Dendritic cell treated with granulocyte-macrophage colony-stimulating factor and Interleukin-4, amounts not matched to agents 40 ng/mL and 50 ng/mL, for 4 days (primary cell): ENCODE results near the gene ZFP3.
"Not testable (repeated sequence)": the region's sequence is repeated elsewhere in the genome, so short reads cannot be mapped to it uniquely, and the experiment has no call there.

Experiments used
- H3K27ac Mint-ChIP-seq: one replicate; pipeline ENCODE4 v1.8.0; 2022; ENCODE audit warnings: mild to moderate bottlenecking, mixed read lengths
- H3K27me3 Mint-ChIP-seq: one replicate; pipeline ENCODE4 v1.8.0; 2022; ENCODE audit warnings: mild to moderate bottlenecking, mixed read lengths
- H3K36me3 Mint-ChIP-seq: one replicate; pipeline ENCODE4 v1.8.0; 2022; ENCODE audit warnings: low read depth, mixed read lengths
- H3K4me1 Mint-ChIP-seq: one replicate; pipeline ENCODE4 v1.8.0; 2022; ENCODE audit warnings: low read depth, mixed read lengths
- H3K4me3 Mint-ChIP-seq: one replicate; pipeline ENCODE4 v1.8.0; 2022; ENCODE audit warnings: mild to moderate bottlenecking, moderate library complexity, mixed read lengths
- H3K9me3 Mint-ChIP-seq: one replicate; pipeline ENCODE4 v1.8.0; 2022; ENCODE audit warnings: mixed read lengths
- intact Hi-C: fragments of 100-400 bp; cut with micrococcal nuclease; formaldehyde crosslinking; loops from one replicate; pipeline ENCODE4 v1.15.0; 2022

ZFP3 gene

DNA sequence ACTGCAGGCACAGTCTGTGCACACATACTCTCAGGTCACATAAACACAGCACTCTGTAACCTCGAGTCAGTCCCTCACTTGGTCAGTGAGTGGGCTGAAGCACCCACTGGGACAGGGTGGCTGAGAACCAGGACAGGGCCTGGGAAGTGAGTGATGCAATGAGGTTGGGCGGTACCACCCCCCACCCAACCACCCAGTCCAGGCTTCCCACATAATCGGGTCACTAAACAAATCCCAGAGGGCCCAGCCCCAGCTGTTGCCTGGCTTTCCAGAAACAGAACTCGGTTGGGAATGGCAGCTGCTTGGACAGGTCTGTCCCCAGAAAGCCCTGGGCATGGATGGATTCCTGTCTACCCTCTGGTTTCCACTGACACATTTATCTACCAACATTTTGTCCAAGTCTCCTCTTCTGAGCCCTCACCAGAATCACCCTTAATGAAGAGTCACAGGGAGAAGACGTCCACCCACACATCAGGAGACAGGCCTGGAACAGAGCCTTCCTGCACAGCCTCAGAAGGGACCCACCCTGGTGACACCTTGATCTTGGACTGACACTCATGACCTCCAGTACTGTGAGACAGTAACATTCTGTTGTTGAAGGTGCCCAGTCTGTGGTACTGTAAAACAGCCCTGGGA lies 46.0 kb downstream of the ZFP3 start:
- peaks cover 56% of the 10 kb centered on the region for H3K27me3 Mint-ChIP-seq
- H3K36me3 Mint-ChIP-seq, H3K4me1 Mint-ChIP-seq, H3K9me3 Mint-ChIP-seq, H3K27ac Mint-ChIP-seq, intact Hi-C loops, H3K4me3 Mint-ChIP-seq: not testable (repeated sequence)

DNA sequence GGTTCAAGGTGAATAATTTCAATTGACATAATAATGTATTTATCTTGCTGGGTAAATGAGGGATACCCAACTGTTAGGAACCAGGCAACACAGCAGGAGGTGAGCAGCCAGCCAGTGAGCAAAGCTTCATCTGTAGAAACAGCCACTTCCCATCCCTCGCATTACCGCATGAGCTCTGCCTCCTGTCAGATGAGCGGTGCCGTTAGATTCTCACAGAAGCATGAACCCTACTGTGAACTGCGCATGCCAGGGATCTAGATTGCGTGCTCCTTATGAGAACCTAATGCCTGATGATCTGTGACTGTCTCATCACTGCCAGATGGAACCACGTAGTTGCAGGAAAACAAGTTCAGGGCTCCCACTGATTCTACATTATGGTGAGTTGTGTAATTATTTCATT lies 46.6 kb downstream of the ZFP3 start:
- H3K4me1 Mint-ChIP-seq, intact Hi-C loops, H3K9me3 Mint-ChIP-seq, H3K36me3 Mint-ChIP-seq, H3K27ac Mint-ChIP-seq, H3K4me3 Mint-ChIP-seq: not testable (repeated sequence)
- H3K27me3 Mint-ChIP-seq = peaks cover 52% of the 10 kb centered on the region

DNA sequence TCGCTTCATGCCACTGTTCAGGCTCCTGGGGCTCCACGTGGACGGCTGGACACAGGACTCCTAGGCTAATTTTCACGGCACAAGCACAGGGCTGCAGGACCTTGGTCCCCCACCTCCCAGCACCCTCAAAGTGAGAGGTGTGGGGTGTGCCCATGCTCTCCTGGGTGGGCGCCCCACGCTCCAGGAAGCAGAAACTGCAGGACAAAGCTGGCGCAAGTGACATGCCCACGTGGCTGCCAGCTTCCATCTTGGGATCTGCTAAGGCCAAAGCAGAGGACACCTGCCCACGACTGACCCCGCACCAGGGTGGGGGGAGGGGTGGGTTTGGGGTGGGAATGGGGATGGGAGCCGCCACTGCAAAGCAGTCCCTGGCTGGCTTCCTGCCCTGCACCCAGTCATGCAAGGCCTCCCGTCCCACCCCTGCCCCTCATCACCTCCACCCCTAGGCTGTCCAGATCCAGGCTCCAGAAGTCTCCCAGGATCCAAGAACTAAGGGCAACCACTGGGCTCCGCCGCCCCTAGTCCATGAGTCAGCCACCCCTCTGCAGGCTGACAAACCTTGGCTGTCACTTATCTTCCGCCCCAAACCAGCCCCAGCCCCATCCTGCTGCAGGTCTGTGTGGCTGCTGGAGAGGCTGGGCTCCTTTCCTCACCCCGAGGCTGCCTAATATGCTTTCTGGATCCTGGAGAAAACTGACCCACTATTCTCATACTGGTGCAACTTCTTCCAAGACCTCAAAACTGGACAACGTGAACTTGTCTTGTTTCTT lies 48.6 kb downstream of the ZFP3 start:
- H3K27me3 Mint-ChIP-seq = peaks cover 37% of the 10 kb centered on the region
- intact Hi-C loops = no loop called here
- no peaks in the 10 kb centered on the region for H3K9me3 Mint-ChIP-seq
- H3K27ac Mint-ChIP-seq = no peak overlapping the region
- H3K4me3 Mint-ChIP-seq = no peak overlapping the region
- H3K4me1 Mint-ChIP-seq = no peaks in the 10 kb centered on the region
- no peaks in the 10 kb centered on the region for H3K36me3 Mint-ChIP-seq

DNA sequence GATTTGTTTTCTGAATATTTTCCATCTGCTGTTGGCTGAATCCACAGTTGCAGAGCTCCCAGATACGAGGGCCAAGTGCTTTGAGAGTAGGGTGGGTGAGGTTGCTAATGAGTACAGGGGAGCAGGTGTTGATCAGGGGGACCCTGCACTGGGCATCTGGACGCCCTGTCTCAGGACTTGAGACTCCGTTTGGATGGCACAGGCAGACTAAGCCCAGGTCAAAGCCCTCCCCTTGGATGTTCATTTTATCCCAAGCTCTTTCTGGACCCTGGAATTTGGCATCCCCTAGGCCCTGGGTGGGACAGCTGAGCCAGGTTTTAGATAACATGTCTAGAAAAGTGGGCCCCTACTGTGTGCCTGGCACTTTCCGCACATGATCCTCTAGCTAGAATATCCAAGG lies 49.6 kb downstream of the ZFP3 start:
- Mint-ChIP-seq H3K36me3 (no peaks in the 10 kb centered on the region), H3K9me3 (no peaks in the 10 kb centered on the region), H3K4me3 (no peak overlapping the region), H3K27me3 (peaks cover 32% of the 10 kb centered on the region), H3K4me1 (no peaks in the 10 kb centered on the region), H3K27ac (no peak overlapping the region)
- intact Hi-C loops = no loop called here

DNA sequence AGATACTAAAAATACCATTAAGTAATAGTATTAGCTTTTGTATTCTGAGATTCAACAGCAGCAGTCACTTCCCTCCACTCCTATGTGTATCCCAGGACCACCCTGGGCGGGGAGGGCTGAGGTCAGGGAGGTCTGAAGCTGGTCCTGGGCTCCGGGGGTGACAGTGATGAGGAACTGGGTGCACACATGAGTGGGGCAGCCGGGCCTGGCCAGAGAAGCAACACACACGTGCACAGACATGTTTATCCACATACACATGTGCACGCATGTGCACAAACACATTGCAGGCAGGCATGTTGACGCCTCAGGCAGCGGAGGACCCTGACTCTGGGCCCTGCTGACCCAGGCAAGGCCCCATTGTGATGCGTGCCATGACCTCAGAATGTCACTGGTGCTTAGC lies 50.1 kb downstream of the ZFP3 start:
- H3K27ac Mint-ChIP-seq, H3K9me3 Mint-ChIP-seq, intact Hi-C loops, H3K4me3 Mint-ChIP-seq, H3K4me1 Mint-ChIP-seq, H3K36me3 Mint-ChIP-seq: not testable (repeated sequence)
- H3K27me3 Mint-ChIP-seq = peaks cover 29% of the 10 kb centered on the region

DNA sequence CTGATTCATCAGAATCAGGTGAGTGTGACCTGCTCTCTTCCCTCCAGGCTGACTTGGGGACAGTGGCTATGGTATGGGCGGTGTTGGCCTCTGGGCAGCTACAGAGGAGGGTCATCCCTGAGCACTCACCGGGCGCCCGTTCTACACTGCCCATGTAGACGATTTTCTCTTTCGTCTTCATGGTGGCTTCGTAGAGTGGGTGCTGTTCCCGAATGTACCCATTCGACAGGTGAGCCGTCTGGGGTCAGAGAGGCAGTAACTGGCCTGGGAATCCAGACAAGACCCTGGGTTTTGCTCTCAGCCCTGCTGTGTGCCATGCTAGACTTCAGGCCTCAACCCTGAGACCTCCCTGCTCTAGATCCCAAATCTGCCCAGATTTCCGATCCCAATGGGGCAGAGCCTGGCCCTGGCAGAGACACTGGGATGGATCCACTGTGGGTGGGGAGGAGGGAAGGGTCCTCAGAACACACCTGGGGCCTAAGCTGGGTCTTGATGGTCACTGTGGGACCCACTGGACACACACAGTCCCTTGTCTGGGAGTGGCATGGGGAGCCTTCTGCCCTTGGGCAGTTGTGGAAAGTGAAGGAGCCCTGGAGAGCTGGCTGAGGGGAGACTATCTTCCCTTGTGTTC lies 50.8 kb downstream of the ZFP3 start:
- no peak overlapping the region for H3K4me3 Mint-ChIP-seq
- H3K27ac Mint-ChIP-seq = no peak overlapping the region
- intact Hi-C loops = no loop called here

DNA sequence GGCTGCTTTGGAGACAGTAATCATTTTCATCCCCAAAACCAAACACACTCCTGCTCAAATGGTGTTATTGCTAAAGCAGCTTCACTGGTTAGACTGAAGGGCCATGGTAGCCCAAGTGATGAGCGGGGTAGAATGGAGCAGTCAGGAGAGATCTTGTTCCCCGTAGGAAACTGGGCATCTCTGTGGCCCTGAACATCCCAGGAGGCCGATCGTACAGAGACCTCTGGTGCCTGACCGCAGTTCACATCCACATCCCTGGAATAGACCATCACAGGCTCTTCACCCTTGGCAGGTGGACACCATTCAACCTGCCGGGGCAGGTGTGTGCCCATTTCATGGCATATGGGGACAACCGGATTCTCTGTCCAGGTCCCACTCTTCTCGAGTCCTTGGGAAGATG lies 51.5 kb downstream of the ZFP3 start:
- H3K4me1 Mint-ChIP-seq, intact Hi-C loops, H3K4me3 Mint-ChIP-seq, H3K9me3 Mint-ChIP-seq, H3K36me3 Mint-ChIP-seq, H3K27ac Mint-ChIP-seq: not testable (repeated sequence)
- peaks cover 17% of the 10 kb centered on the region for H3K27me3 Mint-ChIP-seq

More for the DNA sequence above, 50.8 kb downstream of the ZFP3 start:
- H3K36me3 Mint-ChIP-seq = no peaks in the 10 kb centered on the region
- peaks cover 23% of the 10 kb centered on the region for H3K27me3 Mint-ChIP-seq
- H3K9me3 Mint-ChIP-seq = no peaks in the 10 kb centered on the region
- no peaks in the 10 kb centered on the region for H3K4me1 Mint-ChIP-seq

DNA sequence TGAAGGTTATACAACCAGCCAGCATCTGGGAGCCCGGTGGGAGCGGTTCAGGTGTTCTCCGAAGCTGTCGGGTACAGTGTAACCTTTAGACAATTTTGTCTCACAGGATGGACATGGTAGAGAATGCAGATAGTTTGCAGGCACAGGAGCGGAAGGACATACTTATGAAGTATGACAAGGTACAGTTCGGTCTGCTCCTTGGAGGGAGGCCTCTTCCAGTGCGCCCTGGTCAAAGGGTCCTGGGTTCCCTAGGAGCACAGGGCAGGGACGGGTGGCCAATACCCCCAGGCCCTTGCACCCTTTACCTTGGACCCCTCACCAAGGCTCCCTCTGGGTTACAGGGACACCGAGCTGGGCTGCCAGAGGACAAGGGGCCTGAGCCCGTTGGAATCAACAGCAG lies 52.0 kb downstream of the ZFP3 start:
- H3K9me3 Mint-ChIP-seq, H3K27ac Mint-ChIP-seq, H3K4me1 Mint-ChIP-seq, H3K36me3 Mint-ChIP-seq, H3K4me3 Mint-ChIP-seq, intact Hi-C loops: not testable (repeated sequence)
- peaks cover 16% of the 10 kb centered on the region for H3K27me3 Mint-ChIP-seq

DNA sequence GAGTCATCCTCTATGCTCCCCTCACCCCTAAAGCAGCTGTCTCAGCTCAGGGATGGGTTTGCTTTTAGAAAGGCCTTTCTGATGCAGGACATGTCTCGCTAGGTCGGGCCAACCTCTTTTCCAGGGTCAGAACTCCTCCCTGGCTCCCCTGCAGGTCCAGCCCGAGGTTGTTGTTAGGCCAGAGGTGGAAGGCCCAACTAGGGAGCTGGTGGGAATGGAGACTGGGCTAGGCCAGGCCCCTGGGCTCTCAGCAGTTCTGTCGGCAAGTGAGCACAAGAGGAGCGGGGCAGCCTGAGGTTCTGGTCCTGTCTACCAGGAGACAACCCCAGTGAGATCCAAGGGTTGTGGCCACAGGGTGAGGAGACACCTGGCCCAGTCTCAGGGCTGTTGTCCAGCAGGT lies 52.4 kb downstream of the ZFP3 start:
- H3K9me3 Mint-ChIP-seq, H3K36me3 Mint-ChIP-seq, H3K4me1 Mint-ChIP-seq, H3K27ac Mint-ChIP-seq, H3K4me3 Mint-ChIP-seq, intact Hi-C loops: not testable (repeated sequence)
- H3K27me3 Mint-ChIP-seq = peaks cover 16% of the 10 kb centered on the region

DNA sequence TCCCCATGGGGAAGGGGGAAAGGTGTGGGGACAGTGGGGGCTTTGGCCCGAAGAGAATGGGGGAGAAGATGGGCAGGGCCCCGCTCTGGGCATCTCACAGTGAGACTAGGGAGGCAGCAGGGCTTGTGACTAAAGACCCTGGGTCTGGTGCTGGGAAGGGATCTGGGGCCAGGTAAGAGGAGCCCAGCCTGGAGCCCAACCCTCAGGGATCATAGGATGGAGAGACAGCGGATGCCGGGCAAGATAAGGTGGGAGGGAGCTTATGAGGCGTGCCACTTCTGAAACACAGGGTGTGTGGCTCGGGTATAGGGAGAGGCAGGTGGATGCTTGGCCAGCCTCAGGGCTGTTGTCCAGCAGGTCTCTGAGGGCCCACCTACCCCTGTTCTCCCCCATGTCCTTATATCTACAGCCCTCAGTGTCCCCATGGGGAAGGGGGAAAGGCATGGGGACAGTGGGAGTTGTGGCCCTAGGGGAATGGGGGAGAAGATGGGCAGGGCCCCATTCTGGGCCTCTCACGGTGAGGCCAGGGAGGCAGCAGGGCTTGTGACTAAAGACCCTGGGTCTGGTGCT lies 53.0 kb downstream of the ZFP3 start:
- intact Hi-C loops = no loop called here
- H3K9me3 Mint-ChIP-seq = no peaks in the 10 kb centered on the region
- H3K27me3 Mint-ChIP-seq = peaks cover 19% of the 10 kb centered on the region
- no peaks in the 10 kb centered on the region for H3K36me3 Mint-ChIP-seq
- H3K27ac Mint-ChIP-seq = no peak overlapping the region
- H3K4me3 Mint-ChIP-seq = no peak overlapping the region
- no peaks in the 10 kb centered on the region for H3K4me1 Mint-ChIP-seq

DNA sequence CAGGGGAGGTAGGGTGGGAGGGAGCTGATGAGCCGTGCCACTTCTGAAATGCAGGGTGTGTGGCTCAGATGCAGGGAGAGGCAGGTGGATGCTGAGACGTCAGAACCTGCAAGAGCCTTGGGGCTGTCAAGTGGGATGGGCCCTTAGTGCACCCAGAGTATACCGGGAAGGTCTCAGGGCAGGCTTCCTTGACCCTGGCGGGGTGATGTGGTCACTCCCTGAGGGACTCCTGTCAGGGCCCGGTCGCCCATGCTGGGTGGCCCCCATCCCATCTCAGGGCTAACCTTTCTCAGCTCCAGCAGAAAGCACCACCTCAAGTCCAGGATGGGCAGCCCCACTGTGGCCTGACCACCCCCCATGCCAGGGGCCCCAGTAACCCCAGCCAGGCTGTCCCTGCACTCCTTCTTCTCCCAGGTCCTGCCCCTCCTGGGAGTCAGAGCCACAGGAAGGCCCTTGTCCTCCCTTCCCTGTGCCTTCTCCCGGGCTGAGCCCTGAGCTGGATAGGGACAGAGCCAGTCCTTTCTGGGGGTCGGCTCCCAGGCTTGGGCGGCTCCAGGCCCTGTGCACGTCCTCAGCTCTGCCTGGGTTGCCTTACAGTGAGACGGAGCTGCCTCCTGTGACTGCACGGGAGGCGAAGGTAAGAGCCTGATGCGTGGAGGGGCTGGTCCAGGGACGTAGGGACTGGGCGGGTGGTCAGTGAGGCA lies 53.7 kb downstream of the ZFP3 start:
- H3K9me3 Mint-ChIP-seq, H3K27ac Mint-ChIP-seq, H3K4me3 Mint-ChIP-seq, intact Hi-C loops, H3K36me3 Mint-ChIP-seq, H3K4me1 Mint-ChIP-seq: not testable (repeated sequence)
- peaks cover 20% of the 10 kb centered on the region for H3K27me3 Mint-ChIP-seq

DNA sequence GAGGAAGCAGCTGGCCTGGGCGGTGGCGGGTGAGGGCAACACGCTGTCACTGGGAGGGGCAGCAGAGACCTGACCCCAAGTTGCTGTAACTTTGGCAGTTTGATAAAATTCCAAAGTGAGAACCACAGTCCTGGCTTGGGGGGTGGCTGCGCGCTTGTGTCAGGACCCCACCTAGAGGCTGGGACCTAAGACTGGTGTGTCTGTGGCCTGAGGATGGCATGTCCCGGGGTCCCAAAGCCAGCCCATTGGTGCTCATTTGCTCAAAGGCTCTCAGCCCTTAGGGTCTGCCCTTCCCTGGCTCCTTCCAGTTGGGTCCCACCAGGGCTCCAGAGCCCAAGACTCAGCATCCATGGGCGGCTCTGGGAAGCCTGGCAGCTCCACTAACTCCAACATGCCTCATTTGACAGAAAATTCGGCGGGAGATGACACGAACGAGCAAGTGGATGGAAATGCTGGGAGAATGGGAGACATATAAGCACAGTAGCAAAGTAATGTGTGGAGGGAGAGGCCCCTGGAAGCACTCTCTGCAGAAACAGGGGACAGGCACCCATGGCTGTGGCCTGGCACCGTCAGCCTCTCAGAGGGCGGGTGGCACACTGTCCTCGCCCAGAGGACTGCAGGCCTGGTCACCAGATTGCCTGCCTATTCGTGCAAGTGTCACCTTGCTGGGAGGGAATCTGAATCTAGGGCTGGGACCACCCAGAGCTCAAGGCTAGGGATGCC lies 54.4 kb downstream of the ZFP3 start:
- H3K36me3 Mint-ChIP-seq, H3K4me1 Mint-ChIP-seq, H3K4me3 Mint-ChIP-seq, H3K9me3 Mint-ChIP-seq, intact Hi-C loops, H3K27ac Mint-ChIP-seq: not testable (repeated sequence)
- H3K27me3 Mint-ChIP-seq = peaks cover 18% of the 10 kb centered on the region

DNA sequence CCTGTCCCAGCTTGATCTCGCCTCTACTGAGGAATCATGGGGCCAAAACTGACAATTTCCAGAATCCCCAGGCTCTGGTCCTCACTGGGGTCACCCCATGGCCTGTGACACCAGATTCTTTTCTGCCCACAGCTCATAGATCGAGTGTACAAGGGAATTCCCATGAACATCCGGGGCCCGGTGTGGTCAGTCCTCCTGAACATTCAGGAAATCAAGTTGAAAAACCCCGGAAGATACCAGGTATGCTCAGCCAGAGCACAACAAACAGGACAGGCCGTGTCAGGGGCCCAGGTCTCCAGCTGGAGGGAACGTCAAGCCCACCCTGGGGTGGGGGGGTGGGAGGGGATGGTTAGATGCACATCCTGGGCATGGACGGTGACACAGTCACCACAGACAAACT lies 55.0 kb downstream of the ZFP3 start:
- Mint-ChIP-seq H3K36me3 (no peaks in the 10 kb centered on the region), H3K27me3 (peaks cover 18% of the 10 kb centered on the region), H3K4me1 (no peaks in the 10 kb centered on the region), H3K4me3 (no peak overlapping the region), H3K9me3 (no peaks in the 10 kb centered on the region), H3K27ac (no peak overlapping the region)
- intact Hi-C loops = no loop called here
